Gastrocnemius medialis (tissue), 4 donors: ENCODE data around the gene PRR33. TPM values are rescaled to one million over a fixed set of nuclear protein-coding genes. Genes with fewer than 3 reads are reported as not detected.

ENCODE experiments used
- ATAC-seq, 2 donors: fragments of 150-250 bp; one replicate each; pipeline ENCODE4 v1.9.1; 2016
- DNase-seq, 2 donors: peaks; one replicate each; pipeline ENCODE4 v3.0.0-alpha.2; 2019
- H3K27ac ChIP-seq, 4 donors: fragments of 200-600 bp; sonication (generic); 1 replicate in 1 of 4; 2 replicates in 3 of 4; pipeline ENCODE4 v1.5.1; 2016 to 2018; ENCODE audit warnings: mild to moderate bottlenecking in 2 of 4, moderate library complexity in 1 of 4
- H3K27me3 ChIP-seq, 3 donors: fragments of 200-600 bp; sonication (generic) in 2 of 3; 1 replicate in 1 of 3; 2 replicates in 2 of 3; pipeline versions ENCODE4 v1.5.1 to v1.6.0; 2016 to 2019; ENCODE audit warnings: mild to moderate bottlenecking in 1 of 3, moderate library complexity in 1 of 3
- H3K36me3 ChIP-seq, 2 donors: fragments of 200-600 bp; sonication (generic) in 1 of 2; one replicate each; pipeline ENCODE4 v1.5.1; 2017 to 2018
- H3K4me1 ChIP-seq, 2 donors: fragments of 200-600 bp; sonication (generic) in 1 of 2; one replicate each; pipeline ENCODE4 v1.5.1; 2016 to 2017; ENCODE audit warnings: mild to moderate bottlenecking in 2 of 2
- H3K4me3 ChIP-seq, 4 donors: fragments of 200-600 bp; sonication (generic) in 3 of 4; 1 replicate in 1 of 4; 2 replicates in 3 of 4; pipeline ENCODE4 v1.5.1; 2016 to 2019; ENCODE audit warnings: mild to moderate bottlenecking in 2 of 4
- H3K9me3 ChIP-seq, 3 donors: fragments of 200-600 bp; sonication (generic) in 2 of 3; 1 replicate in 1 of 3; 2 replicates in 2 of 3; pipeline ENCODE4 v1.5.1; 2016 to 2019
- POLR2A ChIP-seq, 2 donors: fragments of 450-650 bp; IDR thresholded peaks; one replicate each; pipeline ENCODE4 v1.6.1; 2017; ENCODE audit warnings: antibody characterized with exemption in 2 of 2, mild to moderate bottlenecking in 2 of 2, moderate library complexity in 2 of 2
- in situ Hi-C, 4 donors: fragments of 200-750 bp; cut with MboI; loops; one replicate each; pipeline versions ENCODE4 v1.15.0 to v1.8.0; 2017; ENCODE audit warnings: low sequenced_read_pairs in 4 of 4
- intact Hi-C: fragments of 100-400 bp; cut with DNase I; formaldehyde crosslinking; loops from one replicate; pipeline ENCODE4 v1.15.1; 2023; ENCODE audit warnings: low total_unique reads
- total RNA-seq, 4 donors: library from RNA; depleted of rRNA; stranded (reverse); fragments of >200 nt; gene quantifications; one replicate each; pipeline versions ENCODE4 v1.1.0 to v1.2.3, GENCODE V29; 2016
- TF ChIP-seq, protein P1 (sequence below), 5 experiments: fragments of 450-650 bp in 3 of 5; fragments of 200-600 bp in 2 of 5; sonication (generic) in 2 of 5; IDR thresholded peaks in 4 of 5; conservative IDR thresholded peaks in 1 of 5; 1 replicate in 4 of 5; 2 replicates in 1 of 5; pipeline ENCODE4 v1.5.1; 2016 to 2019; ENCODE audit warnings: antibody characterized with exemption in 5 of 5, mild to moderate bottlenecking in 3 of 5, moderate library complexity in 3 of 5

The PRR33 gene
- total RNA-seq, 4 donors from 2014 or later: 0.16 to 2.3 (median 1.0) TPM

DNA sequence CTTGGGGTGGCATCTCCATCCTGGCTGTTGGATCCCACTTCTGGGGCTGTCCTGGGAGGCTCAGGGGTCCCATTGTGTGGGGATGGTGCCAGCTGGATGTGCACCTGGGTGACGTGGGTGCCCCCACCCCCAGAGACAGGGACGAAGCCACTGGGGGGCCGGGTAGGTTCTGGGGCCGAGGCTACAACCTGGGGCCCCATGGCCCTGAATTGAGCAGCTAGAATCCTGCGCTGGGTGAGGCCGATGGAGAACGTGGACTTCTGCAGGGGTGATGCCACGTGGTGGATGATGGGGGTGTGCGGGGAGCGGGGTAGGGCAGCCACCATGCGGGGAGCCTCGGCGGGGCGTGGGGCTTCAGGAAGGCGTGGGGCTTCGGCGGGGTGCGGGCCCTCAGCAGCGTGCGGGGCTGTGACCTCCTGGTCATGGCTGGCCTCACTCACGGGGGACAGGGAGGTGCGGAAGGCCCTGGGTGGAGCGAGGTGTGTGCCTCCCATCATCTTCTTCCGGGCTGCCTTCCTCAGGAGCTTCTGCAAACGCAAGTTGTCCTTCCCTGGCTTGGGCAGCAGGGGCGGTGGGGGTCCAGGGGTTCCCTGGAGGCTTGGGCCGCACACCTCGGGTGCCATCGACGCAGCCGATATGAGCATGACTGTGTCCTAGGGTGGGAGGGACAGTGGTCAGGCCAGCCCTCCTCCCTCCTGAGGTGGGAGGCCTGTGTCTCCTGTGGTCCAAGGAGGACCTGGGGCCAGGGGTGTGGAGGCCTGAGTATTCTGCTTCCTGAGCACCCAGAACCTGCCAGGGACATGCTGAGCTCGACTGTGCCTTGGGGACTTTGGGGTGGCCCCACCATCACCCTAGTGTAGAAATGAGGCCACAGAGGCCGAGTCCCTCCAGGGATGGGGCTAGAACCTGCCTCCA is 1.5 kb downstream of the PRR33 start:
- Histone ChIP-seq H3K27me3 (no peaks in the 10 kb centered on the region), H3K36me3 (no peaks in the 10 kb centered on the region), H3K27ac (peak overlapping the region; percentile 74 to 87 (median 80)), H3K4me1 (peaks cover 16 to 42% of the 10 kb centered on the region in 2 donors), H3K4me3 (no peak overlapping the region), H3K9me3 (no peaks in the 10 kb centered on the region)
- ATAC-seq: peak; percentile 1 to 10
- intact Hi-C loops (no loop called here), in situ Hi-C loops (loop anchor here in 1 of 4 donors (25.0 kb wide), 1 partner anchor 272 kb away; the partner anchor contains the start of genes INS and TH)
- no peak for DNase-seq
- no peak for TF ChIP-seq POLR2A (IDR thresholded peaks at IDR 0.05)
- TF ChIP-seq, protein P1, sequence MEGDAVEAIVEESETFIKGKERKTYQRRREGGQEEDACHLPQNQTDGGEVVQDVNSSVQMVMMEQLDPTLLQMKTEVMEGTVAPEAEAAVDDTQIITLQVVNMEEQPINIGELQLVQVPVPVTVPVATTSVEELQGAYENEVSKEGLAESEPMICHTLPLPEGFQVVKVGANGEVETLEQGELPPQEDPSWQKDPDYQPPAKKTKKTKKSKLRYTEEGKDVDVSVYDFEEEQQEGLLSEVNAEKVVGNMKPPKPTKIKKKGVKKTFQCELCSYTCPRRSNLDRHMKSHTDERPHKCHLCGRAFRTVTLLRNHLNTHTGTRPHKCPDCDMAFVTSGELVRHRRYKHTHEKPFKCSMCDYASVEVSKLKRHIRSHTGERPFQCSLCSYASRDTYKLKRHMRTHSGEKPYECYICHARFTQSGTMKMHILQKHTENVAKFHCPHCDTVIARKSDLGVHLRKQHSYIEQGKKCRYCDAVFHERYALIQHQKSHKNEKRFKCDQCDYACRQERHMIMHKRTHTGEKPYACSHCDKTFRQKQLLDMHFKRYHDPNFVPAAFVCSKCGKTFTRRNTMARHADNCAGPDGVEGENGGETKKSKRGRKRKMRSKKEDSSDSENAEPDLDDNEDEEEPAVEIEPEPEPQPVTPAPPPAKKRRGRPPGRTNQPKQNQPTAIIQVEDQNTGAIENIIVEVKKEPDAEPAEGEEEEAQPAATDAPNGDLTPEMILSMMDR (IDR thresholded peaks at IDR 0.05 in 4 of 5, conservative IDR thresholded peaks at IDR 0.05 in 1 of 5): no peak

DNA sequence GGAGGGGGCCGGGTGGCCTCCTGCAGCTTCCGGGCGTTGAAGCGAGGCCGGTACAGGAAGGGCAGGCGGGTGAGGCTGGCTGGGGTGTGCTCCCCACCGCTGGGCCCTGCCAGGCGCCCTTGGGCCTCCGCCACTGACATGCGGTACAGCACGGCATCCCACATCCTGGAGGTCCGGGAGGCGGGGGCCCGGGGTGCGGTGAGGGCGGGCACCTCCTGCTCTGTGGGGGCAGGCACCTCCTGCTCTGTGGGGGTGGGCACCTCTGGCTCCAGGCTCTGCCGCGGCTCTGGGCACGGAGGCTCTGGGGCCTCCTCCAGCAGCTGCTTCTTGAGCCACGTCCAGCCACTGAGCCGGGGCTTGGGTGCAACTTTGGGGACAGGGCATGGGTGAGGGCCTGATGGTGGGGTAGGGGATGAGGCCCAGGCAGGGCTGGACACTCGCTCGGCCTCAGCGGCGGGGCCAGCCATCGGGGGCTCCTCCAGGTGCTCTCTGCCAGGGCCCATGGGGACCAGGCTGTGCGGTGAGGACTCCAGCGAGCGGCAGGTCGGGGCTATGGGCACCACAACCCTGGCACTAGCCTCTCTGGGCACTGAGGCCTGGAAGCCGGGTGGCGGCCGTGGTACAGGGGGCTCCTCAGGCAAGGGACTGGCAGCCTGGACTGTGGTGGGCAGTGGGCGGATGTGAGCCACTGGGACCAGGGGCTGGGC is 2.3 kb downstream of the PRR33 start:
- DNase-seq (peak in 1 of 2 donors; percentile 38), ATAC-seq (no peak)
- intact Hi-C loops (no loop called here), in situ Hi-C loops (loop anchor here in 1 of 4 donors (25.0 kb wide), 1 partner anchor 273 kb away; the partner anchor contains the start of genes INS and TH)
- H3K4me1 ChIP-seq: peaks cover 16 to 42% of the 10 kb centered on the region in 2 donors
- H3K36me3 ChIP-seq: no peaks in the 10 kb centered on the region
- peak overlapping the region; percentile 26 to 87 (median 80) for H3K27ac ChIP-seq
- H3K9me3 ChIP-seq: no peaks in the 10 kb centered on the region
- TF ChIP-seq POLR2A (IDR thresholded peaks at IDR 0.05): no peak
- TF ChIP-seq, protein P1 (IDR thresholded peaks at IDR 0.05 in 4 of 5, conservative IDR thresholded peaks at IDR 0.05 in 1 of 5): no peak
- H3K27me3 ChIP-seq: no peaks in the 10 kb centered on the region
- H3K4me3 ChIP-seq: no peak overlapping the region

DNA sequence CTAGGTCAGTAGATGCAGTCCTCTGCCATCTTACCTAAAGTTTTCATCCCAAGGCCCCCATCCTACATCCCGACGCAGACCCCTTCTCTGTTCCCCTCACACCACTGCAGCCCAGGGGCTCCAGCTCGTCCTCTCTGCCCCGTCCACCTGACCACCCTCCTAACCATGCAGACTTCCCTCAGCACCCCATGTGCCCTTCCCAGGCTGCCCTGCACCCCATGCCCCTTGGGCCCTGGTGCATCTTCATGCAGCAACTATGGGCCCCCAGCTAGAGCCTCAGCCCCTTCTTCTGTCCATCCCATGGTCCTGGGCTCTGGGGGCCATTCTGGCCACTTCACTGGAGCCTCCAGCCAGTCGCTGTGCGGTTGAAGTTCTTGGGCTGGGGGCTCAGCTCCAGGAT is 2.9 kb downstream of the PRR33 start:
- intact Hi-C loops: no loop called here
- no peaks in the 10 kb centered on the region for H3K27me3 ChIP-seq
- peaks cover 16 to 42% of the 10 kb centered on the region in 2 donors for H3K4me1 ChIP-seq
- DNase-seq: no peak
- no peaks in the 10 kb centered on the region for H3K36me3 ChIP-seq
- TF ChIP-seq, protein P1 (IDR thresholded peaks at IDR 0.05 in 4 of 5, conservative IDR thresholded peaks at IDR 0.05 in 1 of 5): no peak
- TF ChIP-seq POLR2A (IDR thresholded peaks at IDR 0.05): no peak
- H3K9me3 ChIP-seq: no peaks in the 10 kb centered on the region
- no peak overlapping the region for H3K4me3 ChIP-seq
- no peak for ATAC-seq
- in situ Hi-C loops: loop anchor here in 1 of 4 donors (25.0 kb wide), 1 partner anchor 273 kb away; the partner anchor contains the start of genes INS and TH
- peak overlapping the region in 2 of 4 donors; percentile 84 to 87 for H3K27ac ChIP-seq

DNA sequence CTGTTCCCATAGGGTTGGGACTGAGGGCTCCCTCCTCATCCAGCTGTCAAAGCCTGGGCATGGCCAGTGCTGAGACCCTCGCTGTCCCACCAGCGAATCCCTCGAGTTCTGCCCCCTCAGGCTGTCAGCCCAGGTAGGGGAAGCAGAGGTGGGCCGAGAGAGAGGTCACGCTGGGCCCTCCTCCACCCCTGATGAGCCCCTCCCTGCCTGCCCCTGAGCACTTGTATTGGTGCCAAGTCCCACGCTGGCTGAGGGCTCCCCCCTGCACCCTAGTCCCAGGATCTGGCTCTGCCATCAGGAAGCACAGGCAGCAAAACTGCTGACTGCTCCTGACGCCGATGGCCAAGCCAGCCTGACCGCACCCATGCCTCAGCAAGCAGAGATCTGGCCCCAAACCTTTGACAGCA is 3.3 kb downstream of the PRR33 start:
- ATAC-seq (no peak), DNase-seq (peak in 1 of 2 donors; percentile 13)
- Histone ChIP-seq H3K4me1 (peaks cover 16 to 42% of the 10 kb centered on the region in 2 donors), H3K4me3 (no peak overlapping the region), H3K9me3 (no peaks in the 10 kb centered on the region), H3K36me3 (no peaks in the 10 kb centered on the region), H3K27ac (peak overlapping the region; percentile 15 to 87 (median 66)), H3K27me3 (no peaks in the 10 kb centered on the region)
- intact Hi-C loops (no loop called here), in situ Hi-C loops (loop anchor here in 1 of 4 donors (25.0 kb wide), 1 partner anchor 274 kb away; the partner anchor contains the start of genes INS and TH)
- no peak for TF ChIP-seq POLR2A (IDR thresholded peaks at IDR 0.05)
